ENCODE measurements around the gene CELA3B. TPM values are rescaled to one million over a fixed set of nuclear protein-coding genes. Genes with fewer than 3 reads are reported as not detected.

CELA3B gene
- total and polyA plus RNA-seq, 2 of the 13 experiments (the other 11 are each of a cell fraction or from before 2014, with no cell fraction given): 0.34 TPM; not detected in 1

DNA sequence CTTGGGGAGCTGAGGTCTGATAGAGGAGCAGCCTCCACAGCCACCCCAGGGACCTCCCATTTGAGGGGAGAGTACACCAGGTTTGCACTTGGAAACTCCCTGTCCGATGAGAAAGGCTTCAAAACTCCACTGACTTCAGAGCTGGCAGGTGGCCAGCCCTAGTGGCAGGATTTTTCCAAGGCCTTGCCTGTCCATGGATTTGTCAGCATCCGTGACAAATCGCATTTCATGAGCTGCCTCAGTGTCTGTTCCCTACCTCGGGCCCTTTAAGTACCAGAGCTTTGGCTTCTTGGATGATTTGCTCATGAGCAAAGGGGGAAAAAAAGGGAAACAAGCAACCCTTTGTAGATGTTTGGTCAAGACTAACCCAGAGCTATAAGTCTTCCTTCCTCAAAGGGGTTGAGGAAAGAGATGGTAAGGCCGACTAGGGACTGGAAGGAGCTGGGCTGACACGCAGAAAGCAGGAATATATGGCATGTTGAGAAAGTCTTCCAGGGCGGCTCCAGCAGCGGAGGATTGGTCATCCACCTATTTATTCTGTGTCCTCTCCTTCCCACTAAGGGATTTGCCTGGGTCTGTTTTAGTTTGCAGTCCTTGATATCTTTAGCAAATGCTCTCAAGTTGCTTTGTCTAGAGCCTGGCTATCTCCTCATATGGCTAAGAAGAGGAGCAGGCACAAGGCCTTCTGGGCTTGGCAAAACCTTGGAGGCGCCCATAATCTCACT lies 37.0 kb upstream of the CELA3B start (continued):
- TF ChIP-seq ZFX (CRISPR knock-in tag; IDR thresholded peaks at IDR 0.05; ENCODE audit: low read depth): peak; percentile 55; the same call in 1 of the 2 replicates
- TF ChIP-seq, protein P1, sequence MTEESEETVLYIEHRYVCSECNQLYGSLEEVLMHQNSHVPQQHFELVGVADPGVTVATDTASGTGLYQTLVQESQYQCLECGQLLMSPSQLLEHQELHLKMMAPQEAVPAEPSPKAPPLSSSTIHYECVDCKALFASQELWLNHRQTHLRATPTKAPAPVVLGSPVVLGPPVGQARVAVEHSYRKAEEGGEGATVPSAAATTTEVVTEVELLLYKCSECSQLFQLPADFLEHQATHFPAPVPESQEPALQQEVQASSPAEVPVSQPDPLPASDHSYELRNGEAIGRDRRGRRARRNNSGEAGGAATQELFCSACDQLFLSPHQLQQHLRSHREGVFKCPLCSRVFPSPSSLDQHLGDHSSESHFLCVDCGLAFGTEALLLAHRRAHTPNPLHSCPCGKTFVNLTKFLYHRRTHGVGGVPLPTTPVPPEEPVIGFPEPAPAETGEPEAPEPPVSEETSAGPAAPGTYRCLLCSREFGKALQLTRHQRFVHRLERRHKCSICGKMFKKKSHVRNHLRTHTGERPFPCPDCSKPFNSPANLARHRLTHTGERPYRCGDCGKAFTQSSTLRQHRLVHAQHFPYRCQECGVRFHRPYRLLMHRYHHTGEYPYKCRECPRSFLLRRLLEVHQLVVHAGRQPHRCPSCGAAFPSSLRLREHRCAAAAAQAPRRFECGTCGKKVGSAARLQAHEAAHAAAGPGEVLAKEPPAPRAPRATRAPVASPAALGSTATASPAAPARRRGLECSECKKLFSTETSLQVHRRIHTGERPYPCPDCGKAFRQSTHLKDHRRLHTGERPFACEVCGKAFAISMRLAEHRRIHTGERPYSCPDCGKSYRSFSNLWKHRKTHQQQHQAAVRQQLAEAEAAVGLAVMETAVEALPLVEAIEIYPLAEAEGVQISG (CRISPR knock-in tag; IDR thresholded peaks at IDR 0.05): 0 out of 2 replicates have a peak, but pooled peaks have one; percentile 12
- no peak for TF ChIP-seq NR3C1 (CRISPR knock-in tag; IDR thresholded peaks at IDR 0.05)
- TF ChIP-seq TOPORS (CRISPR knock-in tag; IDR thresholded peaks at IDR 0.05): no peak
- TF ChIP-seq, protein P2, sequence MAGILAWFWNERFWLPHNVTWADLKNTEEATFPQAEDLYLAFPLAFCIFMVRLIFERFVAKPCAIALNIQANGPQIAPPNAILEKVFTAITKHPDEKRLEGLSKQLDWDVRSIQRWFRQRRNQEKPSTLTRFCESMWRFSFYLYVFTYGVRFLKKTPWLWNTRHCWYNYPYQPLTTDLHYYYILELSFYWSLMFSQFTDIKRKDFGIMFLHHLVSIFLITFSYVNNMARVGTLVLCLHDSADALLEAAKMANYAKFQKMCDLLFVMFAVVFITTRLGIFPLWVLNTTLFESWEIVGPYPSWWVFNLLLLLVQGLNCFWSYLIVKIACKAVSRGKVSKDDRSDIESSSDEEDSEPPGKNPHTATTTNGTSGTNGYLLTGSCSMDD (CRISPR knock-in tag; IDR thresholded peaks at IDR 0.05): no peak
- TF ChIP-seq ZNF234 (CRISPR knock-in tag; conservative IDR thresholded peaks at IDR 0.05): no peak
- TF ChIP-seq TEAD3 (CRISPR knock-in tag; optimal IDR thresholded peaks at IDR 0.05; ENCODE audit: borderline replicate concordance): peak; percentile 94
- TF ChIP-seq, protein P3, sequence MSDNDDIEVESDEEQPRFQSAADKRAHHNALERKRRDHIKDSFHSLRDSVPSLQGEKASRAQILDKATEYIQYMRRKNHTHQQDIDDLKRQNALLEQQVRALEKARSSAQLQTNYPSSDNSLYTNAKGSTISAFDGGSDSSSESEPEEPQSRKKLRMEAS (IDR thresholded peaks at IDR 0.05): peak; percentile 15; the same call in 1 of the 2 replicates
- no peak for TF ChIP-seq SNAPC2 (CRISPR knock-in tag; IDR thresholded peaks at IDR 0.05)
- TF ChIP-seq, protein P4, sequence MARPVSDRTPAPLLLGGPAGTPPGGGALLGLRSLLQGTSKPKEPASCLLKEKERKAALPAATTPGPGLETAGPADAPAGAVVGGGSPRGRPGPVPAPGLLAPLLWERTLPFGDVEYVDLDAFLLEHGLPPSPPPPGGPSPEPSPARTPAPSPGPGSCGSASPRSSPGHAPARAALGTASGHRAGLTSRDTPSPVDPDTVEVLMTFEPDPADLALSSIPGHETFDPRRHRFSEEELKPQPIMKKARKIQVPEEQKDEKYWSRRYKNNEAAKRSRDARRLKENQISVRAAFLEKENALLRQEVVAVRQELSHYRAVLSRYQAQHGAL (CRISPR knock-in tag; IDR thresholded peaks at IDR 0.05; ENCODE audit: not compliant biosample characterization): no peak
- TF ChIP-seq CHD4 (IDR thresholded peaks at IDR 0.05; ENCODE audit: borderline replicate concordance, low read length): no peak
- TF ChIP-seq, protein P5, sequence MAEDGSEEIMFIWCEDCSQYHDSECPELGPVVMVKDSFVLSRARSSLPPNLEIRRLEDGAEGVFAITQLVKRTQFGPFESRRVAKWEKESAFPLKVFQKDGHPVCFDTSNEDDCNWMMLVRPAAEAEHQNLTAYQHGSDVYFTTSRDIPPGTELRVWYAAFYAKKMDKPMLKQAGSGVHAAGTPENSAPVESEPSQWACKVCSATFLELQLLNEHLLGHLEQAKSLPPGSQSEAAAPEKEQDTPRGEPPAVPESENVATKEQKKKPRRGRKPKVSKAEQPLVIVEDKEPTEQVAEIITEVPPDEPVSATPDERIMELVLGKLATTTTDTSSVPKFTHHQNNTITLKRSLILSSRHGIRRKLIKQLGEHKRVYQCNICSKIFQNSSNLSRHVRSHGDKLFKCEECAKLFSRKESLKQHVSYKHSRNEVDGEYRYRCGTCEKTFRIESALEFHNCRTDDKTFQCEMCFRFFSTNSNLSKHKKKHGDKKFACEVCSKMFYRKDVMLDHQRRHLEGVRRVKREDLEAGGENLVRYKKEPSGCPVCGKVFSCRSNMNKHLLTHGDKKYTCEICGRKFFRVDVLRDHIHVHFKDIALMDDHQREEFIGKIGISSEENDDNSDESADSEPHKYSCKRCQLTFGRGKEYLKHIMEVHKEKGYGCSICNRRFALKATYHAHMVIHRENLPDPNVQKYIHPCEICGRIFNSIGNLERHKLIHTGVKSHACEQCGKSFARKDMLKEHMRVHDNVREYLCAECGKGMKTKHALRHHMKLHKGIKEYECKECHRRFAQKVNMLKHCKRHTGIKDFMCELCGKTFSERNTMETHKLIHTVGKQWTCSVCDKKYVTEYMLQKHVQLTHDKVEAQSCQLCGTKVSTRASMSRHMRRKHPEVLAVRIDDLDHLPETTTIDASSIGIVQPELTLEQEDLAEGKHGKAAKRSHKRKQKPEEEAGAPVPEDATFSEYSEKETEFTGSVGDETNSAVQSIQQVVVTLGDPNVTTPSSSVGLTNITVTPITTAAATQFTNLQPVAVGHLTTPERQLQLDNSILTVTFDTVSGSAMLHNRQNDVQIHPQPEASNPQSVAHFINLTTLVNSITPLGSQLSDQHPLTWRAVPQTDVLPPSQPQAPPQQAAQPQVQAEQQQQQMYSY (CRISPR knock-in tag; IDR thresholded peaks at IDR 0.05): peak; percentile 88
- TF ChIP-seq MEF2D (CRISPR knock-in tag; IDR thresholded peaks at IDR 0.05): 0 out of 2 replicates have a peak, but pooled peaks have one; percentile 20
- TF ChIP-seq, protein P6, sequence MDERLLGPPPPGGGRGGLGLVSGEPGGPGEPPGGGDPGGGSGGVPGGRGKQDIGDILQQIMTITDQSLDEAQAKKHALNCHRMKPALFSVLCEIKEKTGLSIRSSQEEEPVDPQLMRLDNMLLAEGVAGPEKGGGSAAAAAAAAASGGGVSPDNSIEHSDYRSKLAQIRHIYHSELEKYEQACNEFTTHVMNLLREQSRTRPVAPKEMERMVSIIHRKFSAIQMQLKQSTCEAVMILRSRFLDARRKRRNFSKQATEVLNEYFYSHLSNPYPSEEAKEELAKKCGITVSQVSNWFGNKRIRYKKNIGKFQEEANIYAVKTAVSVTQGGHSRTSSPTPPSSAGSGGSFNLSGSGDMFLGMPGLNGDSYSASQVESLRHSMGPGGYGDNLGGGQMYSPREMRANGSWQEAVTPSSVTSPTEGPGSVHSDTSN (CRISPR knock-in tag; IDR thresholded peaks at IDR 0.05): no peak
- no peak for TF ChIP-seq CBX1 (IDR thresholded peaks at IDR 0.05; ENCODE audit: low read depth)
- TF ChIP-seq, protein P7, sequence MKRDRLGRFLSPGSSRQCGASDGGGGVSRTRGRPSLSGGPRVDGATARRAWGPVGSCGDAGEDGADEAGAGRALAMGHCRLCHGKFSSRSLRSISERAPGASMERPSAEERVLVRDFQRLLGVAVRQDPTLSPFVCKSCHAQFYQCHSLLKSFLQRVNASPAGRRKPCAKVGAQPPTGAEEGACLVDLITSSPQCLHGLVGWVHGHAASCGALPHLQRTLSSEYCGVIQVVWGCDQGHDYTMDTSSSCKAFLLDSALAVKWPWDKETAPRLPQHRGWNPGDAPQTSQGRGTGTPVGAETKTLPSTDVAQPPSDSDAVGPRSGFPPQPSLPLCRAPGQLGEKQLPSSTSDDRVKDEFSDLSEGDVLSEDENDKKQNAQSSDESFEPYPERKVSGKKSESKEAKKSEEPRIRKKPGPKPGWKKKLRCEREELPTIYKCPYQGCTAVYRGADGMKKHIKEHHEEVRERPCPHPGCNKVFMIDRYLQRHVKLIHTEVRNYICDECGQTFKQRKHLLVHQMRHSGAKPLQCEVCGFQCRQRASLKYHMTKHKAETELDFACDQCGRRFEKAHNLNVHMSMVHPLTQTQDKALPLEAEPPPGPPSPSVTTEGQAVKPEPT (CRISPR knock-in tag; IDR thresholded peaks at IDR 0.05; ENCODE audit: low read depth): no peak
- peak; percentile 46; the same call in 1 of the 2 replicates for TF ChIP-seq HMG20A (CRISPR knock-in tag; IDR thresholded peaks at IDR 0.05; ENCODE audit: borderline replicate concordance)

All from HepG2 (cell line).